ENCODE data around the gene DMTF1. TPM values are rescaled to one million over a fixed set of nuclear protein-coding genes. Genes with fewer than 3 reads are reported as not detected.

The DMTF1 gene
- total and polyA plus RNA-seq, 2 of the 8 experiments (the other 6 are each of a cell fraction or from before 2014, with no cell fraction given), result 86.0 to 115 TPM

DNA sequence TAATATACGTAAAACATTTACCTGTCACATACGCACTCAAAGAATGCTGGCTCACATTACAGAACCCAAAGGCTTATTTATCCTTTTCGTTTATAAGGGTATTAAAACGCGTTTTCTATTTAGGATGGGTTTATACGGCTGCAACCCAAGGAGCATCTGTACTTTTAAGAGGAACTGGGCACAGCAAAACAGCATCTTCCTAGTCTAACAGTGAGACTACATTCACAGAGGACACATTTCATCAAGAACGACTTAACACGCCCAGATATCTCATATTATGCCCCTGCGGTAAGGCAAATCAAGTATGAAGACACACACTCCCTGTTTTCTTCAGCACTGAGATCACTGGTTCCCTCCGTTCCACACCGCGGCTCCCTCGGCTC is 533 bp upstream of the DMTF1 start:
- CTCF ChIA-PET (ENCODE audit: partially characterized antibody), result interaction anchor here (0.7 to 8.0 kb wide), 4 partner anchors 85 to 240 kb away, joined by 3 to 86 read pairs (median 4); partner anchors contain the start of gene ELAPOR2
- H4K91ac ChIP-seq (replicated peaks; ENCODE audit: insufficient read length, low read length), result peak overlapping the region; percentile 58
- H4K5ac ChIP-seq (ENCODE audit: insufficient read length, low read depth, low read length), result peak overlapping the region; percentile 100
- H3K9me3 ChIP-seq (ENCODE audit: insufficient read depth in 2 of 2, low read depth in 1 of 2, low read length in 1 of 2), result no peaks in the 10 kb centered on the region
- peaks cover 0 to 15% (median 0%) of the 10 kb centered on the region in 4 experiments; a peak in 1 of 8 replicates for H3K36me3 ChIP-seq (ENCODE audit: control insufficient read depth in 2 of 4, insufficient read depth in 4 of 4, low read length in 3 of 4)
- H2BK20ac ChIP-seq (ENCODE audit: low read length), result no peak overlapping the region
- H3K27me3 ChIP-seq (replicated peaks in 1 of 4; ENCODE audit: control insufficient read depth in 3 of 4, extremely low read depth in 1 of 4, insufficient read depth in 3 of 4, low read length in 3 of 4), result no peaks in the 10 kb centered on the region
- H3K18ac ChIP-seq (ENCODE audit: extremely low read depth, low read length), result peak overlapping the region; percentile 95
- H2BK12ac ChIP-seq (ENCODE audit: low read depth, low read length), result peak overlapping the region; percentile 54; the same call in 1 of the 2 replicates
- H2BK120ac ChIP-seq (replicated peaks; ENCODE audit: low read depth, low read length), result no peak overlapping the region
- H3K4me3 ChIP-seq (ENCODE audit: extremely low read depth in 1 of 4, insufficient read depth in 2 of 4, low read depth in 3 of 4, low read length in 4 of 4), result peak overlapping the region; percentile 72 to 99 (median 82)
- no peak for TF ChIP-seq YY1 (IDR thresholded peaks at IDR 0.05; ENCODE audit: low read depth, low read length)
- no peak for TF ChIP-seq JUN (IDR thresholded peaks at IDR 0.05; ENCODE audit: low read depth, low read length)
- TF ChIP-seq CHD1 (IDR thresholded peaks at IDR 0.05; ENCODE audit: low read depth, low read length), result 0 out of 2 replicates have a peak, but pooled peaks have one; percentile 48
- no peak for TF ChIP-seq TCF12 (IDR thresholded peaks at IDR 0.05; ENCODE audit: low read depth, low read length)
- TF ChIP-seq HDAC2 (IDR thresholded peaks at IDR 0.05; ENCODE audit: borderline replicate concordance in 1 of 2, low read depth in 2 of 2, low read length in 2 of 2), result no peak
- 0 out of 2 replicates have a peak, but pooled peaks have one; percentile 4 for TF ChIP-seq SP1 (IDR thresholded peaks at IDR 0.05; ENCODE audit: low read depth, low read length)
- no peak overlapping the region; the same call in 1 of the 2 replicates for H2AK5ac ChIP-seq (ENCODE audit: low read depth, low read length)
- H3K4me2 ChIP-seq (ENCODE audit: insufficient read depth in 1 of 2, low read depth in 2 of 2, low read length in 2 of 2), result peak overlapping the region; percentile 68 to 84
- H2BK15ac ChIP-seq (ENCODE audit: low read length), result no peak overlapping the region
- H4K20me1 ChIP-seq (replicated peaks in 1 of 2; ENCODE audit: control insufficient read depth in 1 of 2, insufficient read depth in 2 of 2, low read length in 2 of 2), result peaks cover 0 to 4% of the 10 kb centered on the region in 2 experiments
- H3K27ac ChIP-seq (ENCODE audit: low read depth, low read length), result peak overlapping the region; percentile 99
- H3K23me2 ChIP-seq (ENCODE audit: low read depth, low read length), result peaks cover 2% of the 10 kb centered on the region; the same call in 1 of the 2 replicates
- H3K9ac ChIP-seq (replicated peaks in 1 of 4; ENCODE audit: extremely low read depth in 1 of 4, low read depth in 3 of 4, low read length in 3 of 4), result peak overlapping the region; percentile 95 to 100 (median 99)
- POLR2A ChIA-PET (ENCODE audit: partially characterized antibody), result interaction anchor here (0.8 to 4.3 kb wide), 28 partner anchors 10 to 514 kb away, joined by 3 to 40 read pairs (median 4); partner anchors contain the start of genes ELAPOR2 and TMEM243
- H3K79me2 ChIP-seq (ENCODE audit: control insufficient read depth in 1 of 2, insufficient read depth in 2 of 2, low read length in 2 of 2), result peaks cover 26 to 44% of the 10 kb centered on the region in 2 experiments; a peak in 3 of 4 replicates
- no peak for DNase-seq (ENCODE audit: low read depth in 1 of 2, low spot score in 2 of 2)
- no peak overlapping the region for H3K23ac ChIP-seq (ENCODE audit: insufficient read length)
- peak overlapping the region; percentile 83 for H3K56ac ChIP-seq (replicated peaks; ENCODE audit: insufficient read length, low read depth, low read length)
- peak overlapping the region; percentile 97; the same call in 1 of the 2 replicates for H4K8ac ChIP-seq (ENCODE audit: extremely low read depth, insufficient read depth, low read length)
- 9% methylated on average over 13 of the region's 13 CpGs; no CpG with 5 or more reads in 1 of the 2 experiments for WGBS, 2 experiments (ENCODE audit: extremely low coverage in 1 of 2, insufficient coverage in 1 of 2, insufficient read length in 1 of 2, insufficient replicate concordance in 2 of 2, low coverage in 1 of 2, low lambda C conversion rate in 2 of 2, missing lambda C conversion rate in 1 of 2)
- no peak overlapping the region for H3K4ac ChIP-seq (replicated peaks; ENCODE audit: insufficient read length, low read depth, low read length)
- peak overlapping the region; percentile 86 for H2AFZ ChIP-seq (ENCODE audit: low read length)
- no peaks in the 10 kb centered on the region for H3K79me1 ChIP-seq (ENCODE audit: low read depth, low read length)
- no peak overlapping the region for H3K14ac ChIP-seq (ENCODE audit: insufficient read length)
- peaks cover 0 to 3% (median 0%) of the 10 kb centered on the region in 4 experiments; a peak in 2 of 7 replicates for H3K4me1 ChIP-seq (replicated peaks in 1 of 4; ENCODE audit: control insufficient read depth in 3 of 4, insufficient read depth in 4 of 4, low read length in 3 of 4)
- H2BK5ac ChIP-seq (ENCODE audit: low read depth, low read length), result peak overlapping the region; percentile 85
- peak; percentile 52 for FAIRE-seq
